Endothelial cell of umbilical vein (primary cell): ENCODE measurements around the gene SLC11A2. TPM values are rescaled to one million over a fixed set of nuclear protein-coding genes. Genes with fewer than 3 reads are reported as not detected.

Experiments
- BruUV-seq: library from RNA; stranded (reverse); fragments of 400-500 nt; replicated peaks from 2 replicates; lab custom pipeline; 2021; lab: Mats Ljungman, UMichigan
- CTCF ChIA-PET: fragments of 300-600, 350-600 bp; sonication (Branson Sonifier 250); formaldehyde crosslinking; loops from one replicate; lab custom pipeline; 2021; ENCODE audit warnings: antibody characterized with exemption, inconsistent platforms; lab: Charles Lee
- POLR2A ChIA-PET: fragments of 300-600, 350-600 bp; sonication (Branson Sonifier 250); formaldehyde crosslinking; loops from one replicate; lab custom pipeline; 2021; ENCODE audit warnings: antibody characterized with exemption, inconsistent platforms; lab: Charles Lee
- DNase-seq: peaks from one replicate; pipeline ENCODE4 v3.0.0-alpha.2; 2011; ENCODE audit warnings: low read depth, low spot score
- FAIRE-seq: peaks from 2 replicates; lab custom pipeline; 2011; peaks lifted over from hg19 to GRCh38; lab: Jason Lieb, UNC
- H2AFZ ChIP-seq: 2 replicates; pipeline ENCODE4 v1.6.0; 2012; ENCODE audit warnings: low read depth, low read length, control low read depth, inconsistent platforms
- H3K27ac ChIP-seq: 2 replicates; pipeline ENCODE4 v1.5.1; 2011; ENCODE audit warnings: low read depth, mild to moderate bottlenecking, control low read depth, low read length, moderate library complexity; ENCODE audit not compliant: insufficient read depth
- H3K27me3 ChIP-seq, 2 experiments: 2 replicates each; pipeline versions ENCODE4 v1.6.0 to v1.6.1; 2011; ENCODE audit warnings: low read length in 2 of 2, mixed read lengths in 1 of 2; ENCODE audit not compliant: control insufficient read depth in 2 of 2, insufficient read depth in 2 of 2
- H3K36me3 ChIP-seq, 2 experiments: 2 replicates in 1 of 2; 3 replicates in 1 of 2; pipeline ENCODE4 v1.5.1; 2011; ENCODE audit warnings: low read length in 2 of 2, mild to moderate bottlenecking in 1 of 2, moderate library complexity in 1 of 2; ENCODE audit not compliant: control insufficient read depth in 2 of 2, insufficient read depth in 2 of 2; ENCODE audit errors: extremely low read depth in 1 of 2
- H3K4me1 ChIP-seq: 3 replicates; pipeline ENCODE4 v1.5.1; 2011; ENCODE audit warnings: mild to moderate bottlenecking, low read length; ENCODE audit not compliant: control insufficient read depth, insufficient read depth; ENCODE audit errors: extremely low read depth
- H3K4me2 ChIP-seq: 2 replicates; pipeline ENCODE4 v1.6.1; 2011; ENCODE audit warnings: low read length, control low read depth, mixed read lengths; ENCODE audit not compliant: insufficient read depth
- H3K4me3 ChIP-seq, 3 experiments: fragments of 200-600 bp in 1 of 3; sonication (generic), shearing (Covaris generic) in 1 of 3; replicated peaks in 1 of 3; 2 replicates each; pipeline ENCODE4 v1.5.1; 2011 to 2016; ENCODE audit warnings: control low read depth in 3 of 3, low read length in 3 of 3, mild to moderate bottlenecking in 2 of 3, inconsistent platforms in 1 of 3, low read depth in 1 of 3, moderate library complexity in 1 of 3; ENCODE audit not compliant: insufficient read depth in 1 of 3
- H3K79me2 ChIP-seq: 2 replicates; pipeline ENCODE4 v1.6.0; 2012; ENCODE audit warnings: low read length, inconsistent platforms; ENCODE audit not compliant: control insufficient read depth, insufficient read depth
- H3K9ac ChIP-seq: replicated peaks from 2 replicates; pipeline ENCODE3; 2011; ENCODE audit warnings: low read length, control low read depth; ENCODE audit not compliant: insufficient read depth; ENCODE audit errors: extremely low read depth
- H3K9me1 ChIP-seq: replicated peaks from 3 replicates; pipeline ENCODE4 v1.6.0; 2011; ENCODE audit warnings: mild to moderate bottlenecking, low read length; ENCODE audit not compliant: control insufficient read depth, insufficient read depth; ENCODE audit errors: extremely low read depth
- H3K9me3 ChIP-seq: replicated peaks from 2 replicates; pipeline ENCODE4 v1.5.1; 2012; ENCODE audit warnings: low read length, inconsistent platforms; ENCODE audit not compliant: control insufficient read depth, insufficient read depth
- H4K20me1 ChIP-seq: replicated peaks from 2 replicates; pipeline ENCODE3; 2011; ENCODE audit warnings: mild to moderate bottlenecking, low read length; ENCODE audit not compliant: control insufficient read depth, insufficient read depth; ENCODE audit errors: extremely low read depth
- EZH2 ChIP-seq: IDR thresholded peaks from 2 replicates; pipeline ENCODE4 v1.6.1; 2012; ENCODE audit warnings: borderline replicate concordance, low read depth, mild to moderate bottlenecking, moderate library complexity, low read length, inconsistent platforms; ENCODE audit not compliant: severe bottlenecking
- FOS ChIP-seq: IDR thresholded peaks from 2 replicates; pipeline ENCODE4 v1.6.1; 2011; ENCODE audit warnings: mild to moderate bottlenecking, low read length, moderate library complexity, borderline replicate concordance; ENCODE audit not compliant: insufficient read depth
- GATA2 ChIP-seq: IDR thresholded peaks from 2 replicates; pipeline ENCODE4 v1.7.0; 2011; ENCODE audit warnings: low read depth, mild to moderate bottlenecking, moderate library complexity, mixed read lengths, low read length; ENCODE audit not compliant: insufficient read length, insufficient read depth
- JUN ChIP-seq: IDR thresholded peaks from 2 replicates; pipeline ENCODE4 v1.6.1; 2011; ENCODE audit warnings: borderline replicate concordance, low read depth; ENCODE audit not compliant: insufficient read length, insufficient read depth
- MYC ChIP-seq: IDR thresholded peaks from one replicate; pipeline ENCODE4 v1.6.1; 2011; ENCODE audit warnings: mild to moderate bottlenecking, low read depth, low read length
- POLR2A ChIP-seq: IDR thresholded peaks from 2 replicates; pipeline ENCODE4 v1.6.1; 2012; ENCODE audit warnings: low read depth, mild to moderate bottlenecking, control low read depth, low read length
- POLR2AphosphoS5 ChIP-seq: IDR thresholded peaks from 2 replicates; pipeline ENCODE4 v1.6.1; 2012; ENCODE audit warnings: low read depth, mild to moderate bottlenecking, control low read depth, low read length, moderate library complexity; ENCODE audit not compliant: insufficient read depth
- dilution Hi-C: fragments of 300-500 bp; cut with MboI; formaldehyde crosslinking; loops from one replicate; pipeline ENCODE4 v1.15.0; 2019; ENCODE audit warnings: low sequenced_read_pairs; ENCODE audit not compliant: extremely low pct_ligation_motif_present
- intact Hi-C: fragments of 100-400 bp; cut with micrococcal nuclease; formaldehyde crosslinking; loops from one replicate; pipeline ENCODE4 v1.10.0; 2022
- polyA plus RNA-seq, 4 experiments: library from polyadenylated mRNA; depleted of rRNA in 3 of 4; stranded (reverse) in 3 of 4; unstranded in 1 of 4; fragments of >200 nt; gene quantifications; 2 replicates each; pipeline versions ENCODE4 v1.2.1 to v1.2.3, GENCODE V29; 2011 to 2012; ENCODE audit warnings: missing spikeins in 1 of 4
- total RNA-seq: library from RNA; stranded (reverse); gene quantifications from 2 replicates; pipeline ENCODE4 v1.2.3, GENCODE V29; 2021
- TF ChIP-seq, protein P1 (sequence below), 2 donors: IDR thresholded peaks; 1 replicate in 1 of 2; 2 replicates in 1 of 2; pipeline ENCODE4 v1.5.1; 2011; ENCODE audit warnings: low read length in 2 of 2, mild to moderate bottlenecking in 2 of 2, moderate library complexity in 2 of 2, control low read depth in 1 of 2, inconsistent platforms in 1 of 2, low read depth in 1 of 2; ENCODE audit not compliant: insufficient read depth in 1 of 2; ENCODE audit errors: extremely low read depth in 1 of 2
- TF ChIP-seq, protein P2 (sequence below): IDR thresholded peaks from 2 replicates; pipeline ENCODE4 v1.6.1; 2011; ENCODE audit not compliant: insufficient read depth, insufficient read length

Gene SLC11A2
- total and polyA plus RNA-seq, 2 donors (not counting 3 experiments of a cell fraction or from before 2014, with no cell fraction given), result 47.5 to 56.4 TPM

DNA sequence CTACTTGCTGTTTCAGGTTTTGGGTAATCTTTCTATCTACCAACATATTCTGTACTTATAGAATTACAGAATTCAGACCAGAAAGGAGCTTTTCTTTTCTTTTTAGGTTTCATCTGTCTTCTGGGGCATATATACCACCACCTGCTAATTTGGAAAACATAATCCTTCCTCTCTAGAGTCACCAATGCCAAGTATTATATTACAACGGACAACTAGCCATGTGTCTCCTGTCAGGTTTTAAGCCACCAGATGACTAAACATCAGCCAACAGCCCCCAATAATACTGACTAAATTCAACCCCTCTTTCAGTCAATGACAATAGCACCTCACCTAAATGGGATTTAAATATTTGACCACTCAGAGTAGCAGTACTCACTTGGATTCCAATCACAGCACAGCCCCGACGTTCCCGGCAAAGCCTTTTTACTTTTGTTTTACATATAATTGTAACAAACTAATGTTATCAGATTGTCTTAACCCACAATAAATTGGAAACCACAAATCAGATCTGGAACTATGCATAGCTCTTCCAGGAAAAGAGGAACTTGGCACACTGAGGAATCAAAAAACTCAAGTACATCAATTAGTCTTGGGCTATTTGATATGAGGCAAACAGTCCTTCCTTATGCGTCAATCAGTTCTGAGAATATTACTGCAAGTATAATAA, 13.5 kb downstream of the SLC11A2 start:
- H3K27me3 ChIP-seq, result no peaks in the 10 kb centered on the region
- no peak overlapping the region for H3K27ac ChIP-seq
- BruUV-seq, result no TSS peak
- H3K4me1 ChIP-seq, result no peaks in the 10 kb centered on the region
- no peak overlapping the region for H3K9ac ChIP-seq
- dilution Hi-C loops, result no loop called here
- no peak for DNase-seq
- H2AFZ ChIP-seq, result no peak overlapping the region
- ChIA-PET CTCF (interaction anchor here (0.7 to 2.0 kb wide), 4 partner anchors 26 to 248 kb away, joined by 3 to 4 read pairs (median 4); no protein-coding TSS in a partner anchor), POLR2A (no interaction called here)
- H3K36me3 ChIP-seq, result no peaks in the 10 kb centered on the region
- no peaks in the 10 kb centered on the region for H3K9me1 ChIP-seq
- H4K20me1 ChIP-seq, result no peaks in the 10 kb centered on the region
- H3K79me2 ChIP-seq, result peaks cover 30% of the 10 kb centered on the region
- TF ChIP-seq MYC (no peak), GATA2 (no peak), POLR2AphosphoS5 (no peak), EZH2 (no peak), FOS (no peak), JUN (no peak), POLR2A (no peak)
- TF ChIP-seq, protein P1, sequence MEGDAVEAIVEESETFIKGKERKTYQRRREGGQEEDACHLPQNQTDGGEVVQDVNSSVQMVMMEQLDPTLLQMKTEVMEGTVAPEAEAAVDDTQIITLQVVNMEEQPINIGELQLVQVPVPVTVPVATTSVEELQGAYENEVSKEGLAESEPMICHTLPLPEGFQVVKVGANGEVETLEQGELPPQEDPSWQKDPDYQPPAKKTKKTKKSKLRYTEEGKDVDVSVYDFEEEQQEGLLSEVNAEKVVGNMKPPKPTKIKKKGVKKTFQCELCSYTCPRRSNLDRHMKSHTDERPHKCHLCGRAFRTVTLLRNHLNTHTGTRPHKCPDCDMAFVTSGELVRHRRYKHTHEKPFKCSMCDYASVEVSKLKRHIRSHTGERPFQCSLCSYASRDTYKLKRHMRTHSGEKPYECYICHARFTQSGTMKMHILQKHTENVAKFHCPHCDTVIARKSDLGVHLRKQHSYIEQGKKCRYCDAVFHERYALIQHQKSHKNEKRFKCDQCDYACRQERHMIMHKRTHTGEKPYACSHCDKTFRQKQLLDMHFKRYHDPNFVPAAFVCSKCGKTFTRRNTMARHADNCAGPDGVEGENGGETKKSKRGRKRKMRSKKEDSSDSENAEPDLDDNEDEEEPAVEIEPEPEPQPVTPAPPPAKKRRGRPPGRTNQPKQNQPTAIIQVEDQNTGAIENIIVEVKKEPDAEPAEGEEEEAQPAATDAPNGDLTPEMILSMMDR (IDR thresholded peaks at IDR 0.05; ENCODE audit: extremely low read depth in 1 of 2, insufficient read depth in 1 of 2, low read depth in 1 of 2, low read length in 2 of 2), result no peak
- TF ChIP-seq, protein P2, sequence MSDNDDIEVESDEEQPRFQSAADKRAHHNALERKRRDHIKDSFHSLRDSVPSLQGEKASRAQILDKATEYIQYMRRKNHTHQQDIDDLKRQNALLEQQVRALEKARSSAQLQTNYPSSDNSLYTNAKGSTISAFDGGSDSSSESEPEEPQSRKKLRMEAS, result no peak
- intact Hi-C loops, result no loop called here
- H3K4me2 ChIP-seq, result no peak overlapping the region
- no peaks in the 10 kb centered on the region for H3K9me3 ChIP-seq
- FAIRE-seq, result no peak
- no peak overlapping the region for H3K4me3 ChIP-seq
